Liver (tissue), 9 donors: ENCODE data around the gene PCDHGB5. TPM values are rescaled to one million over a fixed set of nuclear protein-coding genes. Genes with fewer than 3 reads are reported as not detected.
"Not testable (repeated sequence)": the region's sequence is repeated elsewhere in the genome, so short reads cannot be mapped to it uniquely, and the experiment has no call there.

ENCODE experiments used
- DNase-seq: peaks from one replicate; pipeline ENCODE4 v3.0.0-alpha.2; 2017; ENCODE audit warnings: low spot score
- H3K27ac ChIP-seq, 2 donors: one replicate each; pipeline ENCODE4 v1.7.0; 2013; ENCODE audit warnings: inconsistent platforms in 2 of 2, low read length in 2 of 2, control low read depth in 1 of 2, low read depth in 1 of 2, mild to moderate bottlenecking in 1 of 2
- H3K27me3 ChIP-seq, 4 donors: one replicate each; pipeline versions ENCODE4 v1.6.1 to v1.7.0; 2013; ENCODE audit warnings: low read length in 3 of 4, inconsistent platforms in 1 of 4, mild to moderate bottlenecking in 1 of 4, moderate library complexity in 1 of 4; ENCODE audit not compliant: control insufficient read depth in 4 of 4, insufficient read depth in 4 of 4
- H3K36me3 ChIP-seq, 4 donors: one replicate each; pipeline versions ENCODE4 v1.6.1 to v1.7.0; 2013; ENCODE audit warnings: low read length in 3 of 4, mild to moderate bottlenecking in 3 of 4, low read depth in 1 of 4, moderate library complexity in 1 of 4; ENCODE audit not compliant: control insufficient read depth in 4 of 4, insufficient read depth in 3 of 4
- H3K4me1 ChIP-seq, 4 donors: one replicate each; pipeline versions ENCODE4 v1.6.1 to v1.7.0; 2013; ENCODE audit warnings: low read length in 3 of 4, mild to moderate bottlenecking in 3 of 4, moderate library complexity in 1 of 4; ENCODE audit not compliant: control insufficient read depth in 4 of 4, insufficient read depth in 4 of 4
- H3K4me3 ChIP-seq, 3 donors: one replicate each; pipeline versions ENCODE4 v1.6.1 to v1.7.0; 2013; ENCODE audit warnings: low read length in 3 of 3, control low read depth in 1 of 3, low read depth in 1 of 3, mild to moderate bottlenecking in 1 of 3
- H3K9ac ChIP-seq, 2 donors: one replicate each; pipeline ENCODE4 v1.7.0; 2013; ENCODE audit warnings: low read length in 2 of 2, mild to moderate bottlenecking in 2 of 2, moderate library complexity in 2 of 2, control low read depth in 1 of 2, low read depth in 1 of 2
- H3K9me3 ChIP-seq, 4 donors: one replicate each; pipeline versions ENCODE4 v1.6.1 to v1.7.0; 2013; ENCODE audit warnings: low read length in 3 of 4; ENCODE audit not compliant: control insufficient read depth in 4 of 4
- ATF3 ChIP-seq: IDR thresholded peaks from 2 replicates; pipeline ENCODE4 v1.6.1; 2016; ENCODE audit warnings: antibody characterized with exemption
- EGR1 ChIP-seq, 2 donors: IDR thresholded peaks; 2 replicates each; pipeline ENCODE4 v1.6.1; 2016 to 2018; ENCODE audit warnings: antibody characterized with exemption in 2 of 2, low read depth in 2 of 2
- FOXA2 ChIP-seq: IDR thresholded peaks from 2 replicates; pipeline ENCODE4 v1.6.1; 2016; ENCODE audit warnings: antibody characterized with exemption
- HNF4A ChIP-seq, 2 donors: conservative IDR thresholded peaks; 2 replicates each; pipeline ENCODE4 v1.6.1; 2016; ENCODE audit warnings: antibody characterized with exemption in 2 of 2, mild to moderate bottlenecking in 2 of 2
- MAX ChIP-seq: IDR thresholded peaks from 2 replicates; pipeline ENCODE4 v1.6.1; 2016; ENCODE audit warnings: antibody characterized with exemption
- RAD21 ChIP-seq, 2 donors: IDR thresholded peaks; 2 replicates each; pipeline ENCODE4 v1.6.1; 2016; ENCODE audit warnings: antibody characterized with exemption in 2 of 2, mild to moderate bottlenecking in 2 of 2
- REST ChIP-seq: IDR thresholded peaks from 2 replicates; pipeline ENCODE4 v1.6.1; 2016; ENCODE audit warnings: antibody characterized with exemption, mild to moderate bottlenecking
- SP1 ChIP-seq: IDR thresholded peaks from 2 replicates; pipeline ENCODE4 v1.6.1; 2018; ENCODE audit warnings: antibody characterized with exemption, mild to moderate bottlenecking
- TAF1 ChIP-seq: conservative IDR thresholded peaks from 2 replicates; pipeline ENCODE4 v1.6.1; 2016; ENCODE audit warnings: antibody characterized with exemption, mild to moderate bottlenecking
- YY1 ChIP-seq: IDR thresholded peaks from 2 replicates; pipeline ENCODE4 v1.6.1; 2016; ENCODE audit warnings: antibody characterized with exemption, mild to moderate bottlenecking
- ZBTB33 ChIP-seq: IDR thresholded peaks from 2 replicates; pipeline ENCODE4 v1.6.1; 2016; ENCODE audit warnings: antibody characterized with exemption
- WGBS: extraction: QIAGEN DNeasy Blood & Tissue Kit; methylation state at CpG from one replicate; pipeline ENCODE4 v1.1.7; 2013; 5-methylcytosine and 5-hydroxymethylcytosine counted together
- polyA plus RNA-seq, 2 donors: library from polyadenylated mRNA; stranded (reverse) in 1 of 2; unstranded in 1 of 2; fragments of 200-250 nt in 1 of 2; fragments of >200 nt in 1 of 2; fragmentation: Nextera tagmentation in 1 of 2; extraction: Ambion mirVana in 1 of 2; gene quantifications; one replicate each; pipeline versions ENCODE4 v1.2.1 to v1.2.3, GENCODE V29; 2013 to 2015
- total RNA-seq, 2 donors: library from RNA; depleted of rRNA; stranded (reverse); fragments of >200 nt; gene quantifications; one replicate each; pipeline ENCODE4 v1.2.3, GENCODE V29; 2014
- donor health status: healthy.
- donor health status: healthy.
- donor health status: healthy.
- donor health status: healthy.
- donor health status: healthy.

PCDHGB5 gene
- total and polyA plus RNA-seq, 4 donors: 0.76 to 3.8 (median 2.3) TPM

GRCh38 chr5:141393267-141393666, 4.5 kb upstream of the PCDHGB5 start:
- Histone ChIP-seq H3K27me3 (peaks cover 0 to 4% (median 0%) of the 10 kb centered on the region in 4 donors), H3K27ac (no peak overlapping the region), H3K36me3 (peaks cover 0 to 6% (median 0%) of the 10 kb centered on the region in 4 donors), H3K9ac (no peak overlapping the region), H3K9me3 (peaks cover 36 to 78% (median 39%) of the 10 kb centered on the region in 4 donors), H3K4me1 (peaks cover 0 to 2% (median 0%) of the 10 kb centered on the region in 4 donors), H3K4me3 (peak overlapping the region in 2 of 3 donors; percentile 34 to 47)
- no peak for DNase-seq
- WGBS: 33% methylated on average over 21 of the region's 21 CpGs
- TF ChIP-seq TAF1 (no peak), YY1 (no peak), SP1 (no peak), EGR1 (IDR thresholded peaks at IDR 0.05; ENCODE audit: low read depth in 2 of 2) (no peak), HNF4A (conservative IDR thresholded peaks at IDR 0.05) (no peak), FOXA2 (no peak), REST (no peak), RAD21 (IDR thresholded peaks at IDR 0.05) (no peak), MAX (no peak), ZBTB33 (no peak), ATF3 (no peak)

GRCh38 chr5:141394401-141395187, 3.2 kb upstream of the PCDHGB5 start:
- not testable (repeated sequence) for DNase-seq, H3K36me3 ChIP-seq, H3K4me3 ChIP-seq, H3K9ac ChIP-seq, H3K27ac ChIP-seq, H3K27me3 ChIP-seq, H3K4me1 ChIP-seq
- WGBS: 36% methylated on average over 44 of the region's 53 CpGs
- H3K9me3 ChIP-seq: peaks cover 29 to 76% (median 36%) of the 10 kb centered on the region in 4 donors
